Peyer's patch (tissue), 4 donors: ENCODE measurements around the gene ANTXR1.

Source experiments
- CTCF ChIP-seq, 6 experiments: fragments of 450-650 bp in 4 of 6; fragments of 200-600 bp in 2 of 6; sonication (generic) in 1 of 6; IDR thresholded peaks; one replicate each; pipeline ENCODE4 v1.5.1; 2017 to 2019; ENCODE audit warnings: antibody characterized with exemption in 6 of 6, mild to moderate bottlenecking in 3 of 6, moderate library complexity in 1 of 6
- POLR2A ChIP-seq, 2 donors: fragments of 450-650 bp; IDR thresholded peaks; one replicate each; pipeline ENCODE4 v1.5.1; 2017; ENCODE audit warnings: antibody characterized with exemption in 2 of 2, mild to moderate bottlenecking in 2 of 2, moderate library complexity in 2 of 2

- TF ChIP-seq CTCF (IDR thresholded peaks at IDR 0.05) (no peak), POLR2A (IDR thresholded peaks at IDR 0.05) (no peak)
Observed at GRCh38 chr2:69074918-69075317, 61.9 kb downstream of the ANTXR1 start.
